GM12878 (cell line): ENCODE results near the gene CSMD2. TPM values are rescaled to one million over a fixed set of nuclear protein-coding genes. Genes with fewer than 3 reads are reported as not detected.

ENCODE experiments used
- ATAC-seq: fragments of 200-7000 bp; cut with Tn5 transposase; 3 replicates; pipeline ENCODE4 v1.9.1; 2020; ENCODE audit warnings: mild to moderate bottlenecking, moderate library complexity
- BruUV-seq: library from RNA; stranded (reverse); fragments of 400-500 nt; replicated peaks from 2 replicates; lab custom pipeline; 2021; lab: Mats Ljungman, UMichigan
- CTCF ChIA-PET: fragments of 300-600 bp; sonication (Branson Sonifier 250); formaldehyde crosslinking; extraction: SDS; loops from one replicate; lab custom pipeline; 2021; ENCODE audit warnings: inconsistent platforms; lab: Yijun Ruan, JAX
- POLR2A ChIA-PET: fragments of 350-600 bp; formaldehyde crosslinking; extraction: SDS; loops from one replicate; lab custom pipeline; 2021; ENCODE audit warnings: inconsistent platforms; lab: Charles Lee
- RAD21 ChIA-PET: fragments of 300-600 bp; sonication (Branson Sonifier 250); formaldehyde crosslinking; loops from one replicate; lab custom pipeline; 2023; ENCODE audit warnings: antibody characterized with exemption; ENCODE audit not compliant: unreplicated experiment; lab: Charles Lee
- SMC1A ChIA-PET: fragments of 300-600 bp; sonication (Branson Sonifier 250); formaldehyde crosslinking; loops from one replicate; lab custom pipeline; 2023; ENCODE audit not compliant: unreplicated experiment, uncharacterized antibody; lab: Charles Lee
- DNase-seq: peaks from one replicate; pipeline ENCODE4 v3.0.0-alpha.2; 2011; ENCODE audit warnings: low read depth, low spot score
- FAIRE-seq: peaks from 3 replicates; lab custom pipeline; 2011; peaks lifted over from hg19 to GRCh38; lab: Jason Lieb, UNC
- H2AFZ ChIP-seq: 2 replicates; pipeline ENCODE4 v1.6.0; 2011; ENCODE audit warnings: low read depth, low read length, control low read depth; ENCODE audit not compliant: control insufficient read depth
- H3K27ac ChIP-seq: 2 replicates; pipeline ENCODE4 v1.5.1; 2011; ENCODE audit warnings: control low read depth; ENCODE audit not compliant: control insufficient read depth, insufficient read depth
- H3K27me3 ChIP-seq, 2 experiments: replicated peaks in 1 of 2; 2 replicates each; pipeline versions ENCODE4 v1.6.0 to v1.6.1; 2011; ENCODE audit warnings: low read length in 1 of 2; ENCODE audit not compliant: control insufficient read depth in 2 of 2, insufficient read depth in 2 of 2
- H3K36me3 ChIP-seq, 2 experiments: 2 replicates each; pipeline ENCODE4 v1.5.1; 2011; ENCODE audit warnings: low read length in 1 of 2; ENCODE audit not compliant: control insufficient read depth in 2 of 2, insufficient read depth in 2 of 2
- H3K4me1 ChIP-seq: 2 replicates; pipeline ENCODE4 v1.6.1; 2011; ENCODE audit warnings: mild to moderate bottlenecking, low read length, moderate library complexity, mixed read lengths; ENCODE audit not compliant: control insufficient read depth, insufficient read depth
- H3K4me2 ChIP-seq: 2 replicates; pipeline ENCODE4 v1.6.0; 2011; ENCODE audit warnings: control low read depth; ENCODE audit not compliant: control insufficient read depth, insufficient read depth
- H3K4me3 ChIP-seq: fragments of 200-600 bp; sonication (generic); 2 replicates; pipeline ENCODE4 v1.5.1; 2016
- H3K79me2 ChIP-seq: 2 replicates; pipeline ENCODE4 v1.6.0; 2011; ENCODE audit warnings: low read length; ENCODE audit not compliant: control insufficient read depth, insufficient read depth
- H3K9ac ChIP-seq: 2 replicates; pipeline ENCODE4 v1.8.0; 2011; ENCODE audit warnings: low read length, control low read depth, mixed read lengths; ENCODE audit not compliant: control insufficient read depth, insufficient read depth
- H3K9me3 ChIP-seq: replicated peaks from 3 replicates; pipeline ENCODE4 v1.5.1; 2011; ENCODE audit warnings: mild to moderate bottlenecking, low read length; ENCODE audit not compliant: control insufficient read depth, insufficient read depth
- H4K20me1 ChIP-seq: 2 replicates; pipeline ENCODE4 v1.6.0; 2011; ENCODE audit not compliant: control insufficient read depth, insufficient read depth
- CTCF ChIP-seq, 3 experiments: IDR thresholded peaks in 2 of 3; conservative IDR thresholded peaks in 1 of 3; 2 replicates each; pipeline ENCODE4 v1.5.1; 2011; ENCODE audit warnings: low read depth in 3 of 3, low read length in 3 of 3, mild to moderate bottlenecking in 3 of 3, control low read depth in 2 of 3, moderate library complexity in 2 of 3, inconsistent platforms in 1 of 3, mixed read lengths in 1 of 3; ENCODE audit not compliant: control insufficient read depth in 2 of 3, insufficient read depth in 1 of 3; ENCODE audit errors: extremely low read depth in 1 of 3
- FOXK2 ChIP-seq: fragments of 450-650 bp; IDR thresholded peaks from 2 replicates; pipeline ENCODE4 v1.6.1; 2017; ENCODE audit warnings: mild to moderate bottlenecking, moderate library complexity
- IRF5 ChIP-seq: fragments of 450-650 bp; IDR thresholded peaks from 2 replicates; pipeline ENCODE4 v1.6.1; 2017; ENCODE audit warnings: borderline replicate concordance
- JUND ChIP-seq: IDR thresholded peaks from 2 replicates; pipeline ENCODE4 v1.6.1; 2012; ENCODE audit warnings: low read depth, mild to moderate bottlenecking, low read length, improper control_type of control experiment, moderate library complexity
- POU2F2 ChIP-seq: IDR thresholded peaks from 3 replicates; pipeline ENCODE4 v1.6.1; 2011; ENCODE audit warnings: low read depth, mild to moderate bottlenecking, low read length, borderline replicate concordance
- RAD21 ChIP-seq: IDR thresholded peaks from 2 replicates; pipeline ENCODE4 v1.6.1; 2011; ENCODE audit warnings: mild to moderate bottlenecking, low read depth, low read length, moderate library complexity; ENCODE audit not compliant: insufficient read depth
- TBL1XR1 ChIP-seq: IDR thresholded peaks from 2 replicates; pipeline ENCODE4 v1.6.1; 2012; ENCODE audit warnings: low read depth, low read length, improper control_type of control experiment
- WRNIP1 ChIP-seq: IDR thresholded peaks from 2 replicates; pipeline ENCODE4 v1.6.1; 2011; ENCODE audit warnings: low read depth, low read length, improper control_type of control experiment, borderline replicate concordance
- ZNF24 ChIP-seq: fragments of 450-650 bp; IDR thresholded peaks from 2 replicates; pipeline ENCODE4 v1.6.1; 2017; ENCODE audit warnings: antibody characterized with exemption, mild to moderate bottlenecking
- WGBS: methylation state at CpG from one replicate; pipeline ENCODE4 v1.1.6; 2016; ENCODE audit warnings: low lambda C conversion rate; ENCODE audit not compliant: insufficient replicate concordance, insufficient coverage; ENCODE audit errors: missing lambda C conversion rate; 5-methylcytosine and 5-hydroxymethylcytosine counted together
- in situ Hi-C: fragments of 300-500 bp; cut with MboI; formaldehyde crosslinking; loops from 9 replicates; pipeline ENCODE4 v1.14.3; 2018; ENCODE audit warnings: mixed read lengths
- intact Hi-C: fragments of 100-400 bp; cut with micrococcal nuclease; formaldehyde crosslinking; loops from one replicate; pipeline ENCODE4 v1.14.2; 2022; ENCODE audit not compliant: unreplicated experiment
- polyA plus RNA-seq, 11 experiments: library from polyadenylated mRNA; depleted of rRNA in 4 of 11; unstranded in 6 of 11; stranded (reverse) in 5 of 11; fragments of >200 nt; fragmentation: Nextera tagmentation in 4 of 11; fragmentation: Illumina TruSeq in 1 of 11; extraction: Ambion mirVana in 4 of 11; extraction: Trizol in 1 of 11; gene quantifications; 1 replicate in 1 of 11; 2 replicates in 10 of 11; pipeline versions ENCODE4 v1.2.1 to v1.2.3, GENCODE V29; 2011 to 2016; ENCODE audit warnings: inconsistent platforms in 2 of 11, missing spikeins in 2 of 11, low read depth in 1 of 11
- total RNA-seq, 4 experiments: library from RNA; depleted of rRNA in 3 of 4; stranded (reverse); fragments of >200 nt in 3 of 4; fragmentation: Illumina TruSeq in 1 of 4; extraction: Trizol in 1 of 4; gene quantifications; 2 replicates each; pipeline versions ENCODE4 v1.2.1 to v1.2.3, GENCODE V29; 2013 to 2021

The CSMD2 gene
- total and polyA plus RNA-seq, 10 of the 15 experiments (the other 5 are each of a cell fraction or from before 2014, with no cell fraction given): under 0.01 TPM; not detected in 9

GRCh38 chr1:34188418-34188817 is 23.4 kb upstream of the CSMD2 start:
- TF ChIP-seq RAD21 (no peak), JUND (no peak), TBL1XR1 (no peak), CTCF (IDR thresholded peaks at IDR 0.05 in 2 of 3, conservative IDR thresholded peaks at IDR 0.05 in 1 of 3; ENCODE audit: control insufficient read depth in 2 of 3, extremely low read depth in 1 of 3, insufficient read depth in 1 of 3, low read depth in 3 of 3, low read length in 3 of 3) (no peak), ZNF24 (no peak), IRF5 (no peak), POU2F2 (no peak), WRNIP1 (no peak), FOXK2 (no peak)
- no peak for FAIRE-seq

More at GRCh38 chr1:34188418-34188817, 23.4 kb upstream of the CSMD2 start:
- intact Hi-C loops (no loop called here), in situ Hi-C loops (no loop called here)
- WGBS: 45% methylated on average over 8 of the region's 8 CpGs
- Histone ChIP-seq H2AFZ (no peak overlapping the region), H3K9ac (no peak overlapping the region), H3K4me1 (no peaks in the 10 kb centered on the region), H3K4me2 (no peak overlapping the region), H3K36me3 (no peaks in the 10 kb centered on the region), H3K79me2 (no peaks in the 10 kb centered on the region), H3K4me3 (no peak overlapping the region), H3K27ac (no peak overlapping the region), H4K20me1 (no peaks in the 10 kb centered on the region), H3K9me3 (no peaks in the 10 kb centered on the region; the same call in 1 of the 3 replicates), H3K27me3 (no peaks in the 10 kb centered on the region)
- ChIA-PET RAD21 (no interaction called here), SMC1A (interaction anchor here (1.1 kb wide), 1 partner anchor 30 kb away, joined by 3 read pairs; no protein-coding TSS in a partner anchor), CTCF (no interaction called here), POLR2A (no interaction called here)
- ATAC-seq: no peak
- no peak for DNase-seq
- BruUV-seq: no TSS peak
